ENCODE data around the gene ACOT11. TPM values are rescaled to one million over a fixed set of nuclear protein-coding genes. Genes with fewer than 3 reads are reported as not detected.

ACOT11 gene
- total RNA-seq, 2 donors from 2014 or later: 3.9 to 6.3 TPM

DNA sequence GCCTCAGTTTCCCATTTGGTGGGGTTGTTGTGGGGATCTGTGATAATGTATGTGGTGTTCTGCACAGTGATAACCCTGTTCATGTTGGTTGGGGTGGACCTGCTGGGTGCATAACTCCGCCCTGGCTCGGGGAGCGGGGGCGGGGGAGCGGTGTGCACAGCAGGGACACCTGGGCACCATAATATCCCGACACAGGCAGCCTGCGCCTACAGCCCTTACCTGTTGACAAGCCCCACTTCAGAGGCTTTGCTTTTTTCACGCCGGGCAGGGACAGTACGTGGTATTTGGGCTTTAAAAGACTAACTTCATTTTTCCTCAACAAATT, 48.0 kb upstream of the ACOT11 start:
- H3K4me1 ChIP-seq: peaks cover 16% of the 10 kb centered on the region
- WGBS, 2 donors: 31 to 58% methylated on average over 4 to 10 of the region's 10 CpGs
- H3K36me3 ChIP-seq (replicated peaks in 1 of 2; ENCODE audit: insufficient read depth in 1 of 2, low read depth in 2 of 2): no peaks in the 10 kb centered on the region
- H3K27me3 ChIP-seq: no peaks in the 10 kb centered on the region
- no peaks in the 10 kb centered on the region for H3K9me3 ChIP-seq
- no peak overlapping the region for H3K4me3 ChIP-seq
- no peak for TF ChIP-seq POLR2A (IDR thresholded peaks at IDR 0.05)
- TF ChIP-seq, protein P1, sequence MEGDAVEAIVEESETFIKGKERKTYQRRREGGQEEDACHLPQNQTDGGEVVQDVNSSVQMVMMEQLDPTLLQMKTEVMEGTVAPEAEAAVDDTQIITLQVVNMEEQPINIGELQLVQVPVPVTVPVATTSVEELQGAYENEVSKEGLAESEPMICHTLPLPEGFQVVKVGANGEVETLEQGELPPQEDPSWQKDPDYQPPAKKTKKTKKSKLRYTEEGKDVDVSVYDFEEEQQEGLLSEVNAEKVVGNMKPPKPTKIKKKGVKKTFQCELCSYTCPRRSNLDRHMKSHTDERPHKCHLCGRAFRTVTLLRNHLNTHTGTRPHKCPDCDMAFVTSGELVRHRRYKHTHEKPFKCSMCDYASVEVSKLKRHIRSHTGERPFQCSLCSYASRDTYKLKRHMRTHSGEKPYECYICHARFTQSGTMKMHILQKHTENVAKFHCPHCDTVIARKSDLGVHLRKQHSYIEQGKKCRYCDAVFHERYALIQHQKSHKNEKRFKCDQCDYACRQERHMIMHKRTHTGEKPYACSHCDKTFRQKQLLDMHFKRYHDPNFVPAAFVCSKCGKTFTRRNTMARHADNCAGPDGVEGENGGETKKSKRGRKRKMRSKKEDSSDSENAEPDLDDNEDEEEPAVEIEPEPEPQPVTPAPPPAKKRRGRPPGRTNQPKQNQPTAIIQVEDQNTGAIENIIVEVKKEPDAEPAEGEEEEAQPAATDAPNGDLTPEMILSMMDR (IDR thresholded peaks at IDR 0.05): no peak
- H3K27ac ChIP-seq: no peak overlapping the region
- DNase-seq (peak in 1 of 4 donors; percentile 36), ATAC-seq (no peak)
- intact Hi-C loops (cut with DNase I): loop anchor here (10.0 kb wide), 1 partner anchor 315 kb away; no protein-coding TSS in a partner anchor

DNA sequence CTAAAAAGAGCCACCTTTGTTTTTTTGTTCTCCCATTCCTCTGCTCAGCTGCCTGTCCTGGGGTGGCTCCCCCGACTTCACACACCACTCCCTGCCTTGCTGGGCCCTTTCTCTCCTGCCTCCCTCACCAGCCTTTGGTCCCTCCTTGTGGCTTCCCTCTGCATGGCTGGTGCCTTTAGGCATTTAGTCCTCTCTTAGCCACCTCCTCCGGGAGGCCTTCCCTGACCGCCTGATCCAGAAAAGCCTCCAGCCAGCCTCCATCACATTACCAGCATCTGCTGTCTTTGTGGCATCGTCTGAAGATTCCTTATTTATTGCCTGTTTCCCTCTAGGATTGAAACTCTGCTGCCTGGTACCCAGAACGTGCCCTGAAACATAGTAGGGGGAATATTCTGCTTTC, 46.2 kb upstream of the ACOT11 start:
- Histone ChIP-seq H3K9me3 (no peaks in the 10 kb centered on the region), H3K27me3 (no peaks in the 10 kb centered on the region), H3K4me1 (peaks cover 16% of the 10 kb centered on the region), H3K4me3 (no peak overlapping the region), H3K36me3 (replicated peaks in 1 of 2; ENCODE audit: insufficient read depth in 1 of 2, low read depth in 2 of 2) (no peaks in the 10 kb centered on the region), H3K27ac (no peak overlapping the region)
- intact Hi-C loops (cut with DNase I): loop anchor here (10.0 kb wide), 1 partner anchor 313 kb away; no protein-coding TSS in a partner anchor
- TF ChIP-seq, protein P1 (IDR thresholded peaks at IDR 0.05): no peak
- no peak for TF ChIP-seq POLR2A (IDR thresholded peaks at IDR 0.05)
- DNase-seq (no peak), ATAC-seq (no peak)
- 58 to 59% methylated on average over 5 of the region's 5 CpGs for WGBS, 2 donors

DNA sequence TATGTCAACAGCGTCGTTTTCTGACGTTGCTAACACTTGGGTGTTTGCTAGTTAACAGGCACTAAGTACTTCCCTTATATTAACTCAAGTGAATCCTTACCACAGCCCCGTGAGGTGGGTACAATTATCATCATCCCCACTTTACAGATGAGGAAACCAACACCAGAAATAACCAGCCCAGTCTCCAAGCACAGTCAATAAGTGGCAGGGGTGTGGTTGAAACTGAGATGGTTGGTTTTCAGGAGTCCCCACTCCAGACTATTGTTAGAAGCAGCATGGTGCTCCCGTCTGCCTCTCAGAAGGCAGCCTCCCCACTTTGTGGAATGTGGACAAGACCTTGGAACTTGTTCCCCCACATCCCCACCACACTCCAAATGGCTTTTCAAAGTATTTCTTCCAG, 45.7 kb upstream of the ACOT11 start:
- no peak for ATAC-seq
- no peak for DNase-seq
- H3K27me3 ChIP-seq: no peaks in the 10 kb centered on the region
- no peak for TF ChIP-seq POLR2A (IDR thresholded peaks at IDR 0.05)
- TF ChIP-seq, protein P1 (IDR thresholded peaks at IDR 0.05): no peak
- 52 to 66% methylated on average over 5 of the region's 5 CpGs for WGBS, 2 donors
- H3K36me3 ChIP-seq (replicated peaks in 1 of 2; ENCODE audit: insufficient read depth in 1 of 2, low read depth in 2 of 2): no peaks in the 10 kb centered on the region
- no peak overlapping the region for H3K4me3 ChIP-seq
- H3K4me1 ChIP-seq: peaks cover 16% of the 10 kb centered on the region
- intact Hi-C loops (cut with DNase I): loop anchor here (10.0 kb wide), 1 partner anchor 312 kb away; no protein-coding TSS in a partner anchor
- H3K27ac ChIP-seq: no peak overlapping the region
- H3K9me3 ChIP-seq: no peaks in the 10 kb centered on the region

DNA sequence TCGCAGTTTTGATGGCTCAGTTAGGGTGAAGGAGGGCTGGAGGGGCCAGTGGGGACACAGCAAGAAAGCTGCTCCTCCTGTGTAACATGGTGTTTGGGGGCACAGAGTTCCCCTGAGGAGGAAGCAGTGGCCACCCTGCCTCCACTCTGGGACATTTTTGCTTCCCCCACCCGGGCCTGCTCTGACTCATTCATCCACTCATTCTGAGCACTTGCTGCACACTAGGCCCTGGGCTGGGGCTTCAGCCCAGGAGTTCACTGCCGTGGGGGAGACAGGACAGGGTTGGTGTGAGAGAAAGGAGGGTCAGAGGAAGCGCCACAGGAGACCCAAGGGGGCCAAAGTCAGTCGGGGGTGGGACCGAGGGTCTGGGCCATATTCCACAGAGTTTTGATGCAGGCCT, 41.4 kb upstream of the ACOT11 start:
- Histone ChIP-seq H3K4me1 (no peaks in the 10 kb centered on the region), H3K9me3 (no peaks in the 10 kb centered on the region), H3K27me3 (no peaks in the 10 kb centered on the region), H3K27ac (no peak overlapping the region), H3K36me3 (replicated peaks in 1 of 2; ENCODE audit: insufficient read depth in 1 of 2, low read depth in 2 of 2) (no peaks in the 10 kb centered on the region), H3K4me3 (no peak overlapping the region)
- ATAC-seq: no peak
- intact Hi-C loops (cut with DNase I): loop anchor here (10.0 kb wide), 1 partner anchor 308 kb away; no protein-coding TSS in a partner anchor
- TF ChIP-seq, protein P1 (IDR thresholded peaks at IDR 0.05): no peak
- no peak for TF ChIP-seq POLR2A (IDR thresholded peaks at IDR 0.05)
- no peak for DNase-seq
- WGBS, 2 donors: 51 to 71% methylated on average over 6 of the region's 6 CpGs
